PFSK-1 (cell line): ENCODE results near the gene MACROD1.

Experiments used
- POLR2AphosphoS5 ChIP-seq: IDR thresholded peaks from 2 replicates; pipeline ENCODE4 v1.6.1; 2012; ENCODE audit warnings: low read depth, mild to moderate bottlenecking, control low read depth, low read length, moderate library complexity
- REST ChIP-seq, 2 experiments: IDR thresholded peaks; 2 replicates each; pipeline versions ENCODE4 v1.6.1 to v1.8.0; 2011 to 2012; ENCODE audit warnings: low read depth in 2 of 2, low read length in 2 of 2, control low read depth in 1 of 2, inconsistent platforms in 1 of 2, mild to moderate bottlenecking in 1 of 2, moderate library complexity in 1 of 2; ENCODE audit not compliant: insufficient read depth in 1 of 2
- SIN3A ChIP-seq: IDR thresholded peaks from 2 replicates; pipeline ENCODE4 v1.6.1; 2012; ENCODE audit warnings: mild to moderate bottlenecking, low read length, moderate library complexity, borderline replicate concordance; ENCODE audit not compliant: insufficient read depth
- TAF1 ChIP-seq: IDR thresholded peaks from 2 replicates; pipeline ENCODE4 v1.6.1; 2012; ENCODE audit warnings: low read length, control low read depth, borderline replicate concordance; ENCODE audit not compliant: insufficient read depth

GRCh38 chr11:64121663-64122410, 44.1 kb downstream of the MACROD1 start:
- no peak for TF ChIP-seq POLR2AphosphoS5
- no peak for TF ChIP-seq TAF1
- no peak for TF ChIP-seq REST (IDR thresholded peaks at IDR 0.05; ENCODE audit: insufficient read depth in 1 of 2, low read depth in 2 of 2, low read length in 2 of 2)
- TF ChIP-seq SIN3A: no peak
